Tibial nerve (tissue), 4 donors: Measurements from ENCODE around the gene ABLIM2. TPM values are rescaled to one million over a fixed set of nuclear protein-coding genes. Genes with fewer than 3 reads are reported as not detected.

ENCODE experiments used
- DNase-seq, 2 donors: peaks; one replicate each; pipeline ENCODE4 v3.0.0-alpha.2; 2019; ENCODE audit warnings: low spot score in 2 of 2
- H3K27ac ChIP-seq, 4 donors: fragments of 200-600 bp; sonication (generic) in 3 of 4; one replicate each; pipeline ENCODE4 v1.5.1; 2017 to 2019; ENCODE audit warnings: mild to moderate bottlenecking in 1 of 4
- H3K27me3 ChIP-seq, 2 donors: fragments of 200-600 bp; sonication (generic) in 1 of 2; one replicate each; pipeline versions ENCODE4 v1.5.1 to v1.6.0; 2017 to 2019
- H3K36me3 ChIP-seq, 3 donors: fragments of 200-600 bp; sonication (generic); one replicate each; pipeline ENCODE4 v1.5.1; 2018 to 2019
- H3K4me1 ChIP-seq, 4 donors: fragments of 200-600 bp; sonication (generic) in 3 of 4; one replicate each; pipeline ENCODE4 v1.5.1; 2017 to 2019
- H3K4me3 ChIP-seq, 4 donors: fragments of 200-600 bp; sonication (generic) in 3 of 4; one replicate each; pipeline ENCODE4 v1.5.1; 2017 to 2019; ENCODE audit warnings: mild to moderate bottlenecking in 1 of 4, moderate library complexity in 1 of 4
- H3K9me3 ChIP-seq, 4 donors: fragments of 200-600 bp; sonication (generic) in 3 of 4; one replicate each; pipeline ENCODE4 v1.5.1; 2017 to 2019
- EP300 ChIP-seq, 2 donors: sonication (generic); formaldehyde crosslinking; IDR thresholded peaks; one replicate each; pipeline ENCODE4 v1.6.1; 2017; ENCODE audit warnings: antibody characterized with exemption in 2 of 2, mild to moderate bottlenecking in 1 of 2
- POLR2A ChIP-seq, 2 donors: fragments of 450-650 bp; IDR thresholded peaks; one replicate each; pipeline ENCODE4 v1.6.1; 2017; ENCODE audit warnings: antibody characterized with exemption in 2 of 2, mild to moderate bottlenecking in 2 of 2, moderate library complexity in 2 of 2
- WGBS, 2 donors: methylation state at CpG; one replicate each; pipeline ENCODE4 v1.1.5; 2018; 5-methylcytosine and 5-hydroxymethylcytosine counted together
- total RNA-seq, 4 donors: library from RNA; depleted of rRNA; stranded (reverse); fragments of >200 nt; gene quantifications; one replicate each; pipeline ENCODE4 v1.1.0, GENCODE V29; 2016
- TF ChIP-seq, protein P1 (sequence below), 5 experiments: fragments of 200-600 bp in 3 of 5; fragments of 450-650 bp in 2 of 5; sonication (generic) in 3 of 5; IDR thresholded peaks; one replicate each; pipeline ENCODE4 v1.5.1; 2016 to 2019; ENCODE audit warnings: antibody characterized with exemption in 5 of 5, mild to moderate bottlenecking in 3 of 5, moderate library complexity in 2 of 5

The ABLIM2 gene
- total RNA-seq, 4 donors from 2014 or later: 29.1 to 125 (median 41.7) TPM

DNA sequence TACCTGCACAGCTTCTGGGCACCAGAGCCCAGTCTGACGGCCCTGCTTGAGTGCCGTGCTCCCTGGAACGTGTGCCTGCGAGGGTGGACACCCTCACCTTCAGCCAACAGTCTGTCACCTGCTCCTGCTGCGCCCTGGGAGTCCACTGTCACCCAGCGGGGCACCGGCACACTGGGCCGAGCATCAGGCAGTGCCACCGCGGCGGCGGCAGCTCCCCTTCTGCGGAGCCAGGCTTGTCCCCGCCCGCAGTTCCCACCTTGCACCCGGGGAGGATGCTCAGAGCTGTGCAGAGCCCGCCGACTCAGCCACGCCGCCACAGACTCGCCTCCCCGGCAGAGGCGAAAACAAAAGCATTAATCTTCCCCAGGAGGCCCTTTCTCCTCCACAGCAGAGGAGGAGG lies 86.8 kb downstream of the ABLIM2 start:
- no peak for DNase-seq
- no peak overlapping the region for H3K27ac ChIP-seq
- peaks cover 0 to 26% (median 0%) of the 10 kb centered on the region in 4 donors for H3K4me1 ChIP-seq
- WGBS, 2 donors: 46 to 52% methylated on average over 8 to 15 of the region's 23 CpGs
- no peaks in the 10 kb centered on the region for H3K9me3 ChIP-seq
- no peak overlapping the region for H3K4me3 ChIP-seq
- peaks cover 0 to 22% of the 10 kb centered on the region in 2 donors for H3K27me3 ChIP-seq
- TF ChIP-seq, protein P1, sequence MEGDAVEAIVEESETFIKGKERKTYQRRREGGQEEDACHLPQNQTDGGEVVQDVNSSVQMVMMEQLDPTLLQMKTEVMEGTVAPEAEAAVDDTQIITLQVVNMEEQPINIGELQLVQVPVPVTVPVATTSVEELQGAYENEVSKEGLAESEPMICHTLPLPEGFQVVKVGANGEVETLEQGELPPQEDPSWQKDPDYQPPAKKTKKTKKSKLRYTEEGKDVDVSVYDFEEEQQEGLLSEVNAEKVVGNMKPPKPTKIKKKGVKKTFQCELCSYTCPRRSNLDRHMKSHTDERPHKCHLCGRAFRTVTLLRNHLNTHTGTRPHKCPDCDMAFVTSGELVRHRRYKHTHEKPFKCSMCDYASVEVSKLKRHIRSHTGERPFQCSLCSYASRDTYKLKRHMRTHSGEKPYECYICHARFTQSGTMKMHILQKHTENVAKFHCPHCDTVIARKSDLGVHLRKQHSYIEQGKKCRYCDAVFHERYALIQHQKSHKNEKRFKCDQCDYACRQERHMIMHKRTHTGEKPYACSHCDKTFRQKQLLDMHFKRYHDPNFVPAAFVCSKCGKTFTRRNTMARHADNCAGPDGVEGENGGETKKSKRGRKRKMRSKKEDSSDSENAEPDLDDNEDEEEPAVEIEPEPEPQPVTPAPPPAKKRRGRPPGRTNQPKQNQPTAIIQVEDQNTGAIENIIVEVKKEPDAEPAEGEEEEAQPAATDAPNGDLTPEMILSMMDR (IDR thresholded peaks at IDR 0.05): no peak
- TF ChIP-seq POLR2A (IDR thresholded peaks at IDR 0.05) (no peak), EP300 (IDR thresholded peaks at IDR 0.05) (no peak)
- H3K36me3 ChIP-seq: peaks cover 0 to 15% (median 0%) of the 10 kb centered on the region in 3 donors

DNA sequence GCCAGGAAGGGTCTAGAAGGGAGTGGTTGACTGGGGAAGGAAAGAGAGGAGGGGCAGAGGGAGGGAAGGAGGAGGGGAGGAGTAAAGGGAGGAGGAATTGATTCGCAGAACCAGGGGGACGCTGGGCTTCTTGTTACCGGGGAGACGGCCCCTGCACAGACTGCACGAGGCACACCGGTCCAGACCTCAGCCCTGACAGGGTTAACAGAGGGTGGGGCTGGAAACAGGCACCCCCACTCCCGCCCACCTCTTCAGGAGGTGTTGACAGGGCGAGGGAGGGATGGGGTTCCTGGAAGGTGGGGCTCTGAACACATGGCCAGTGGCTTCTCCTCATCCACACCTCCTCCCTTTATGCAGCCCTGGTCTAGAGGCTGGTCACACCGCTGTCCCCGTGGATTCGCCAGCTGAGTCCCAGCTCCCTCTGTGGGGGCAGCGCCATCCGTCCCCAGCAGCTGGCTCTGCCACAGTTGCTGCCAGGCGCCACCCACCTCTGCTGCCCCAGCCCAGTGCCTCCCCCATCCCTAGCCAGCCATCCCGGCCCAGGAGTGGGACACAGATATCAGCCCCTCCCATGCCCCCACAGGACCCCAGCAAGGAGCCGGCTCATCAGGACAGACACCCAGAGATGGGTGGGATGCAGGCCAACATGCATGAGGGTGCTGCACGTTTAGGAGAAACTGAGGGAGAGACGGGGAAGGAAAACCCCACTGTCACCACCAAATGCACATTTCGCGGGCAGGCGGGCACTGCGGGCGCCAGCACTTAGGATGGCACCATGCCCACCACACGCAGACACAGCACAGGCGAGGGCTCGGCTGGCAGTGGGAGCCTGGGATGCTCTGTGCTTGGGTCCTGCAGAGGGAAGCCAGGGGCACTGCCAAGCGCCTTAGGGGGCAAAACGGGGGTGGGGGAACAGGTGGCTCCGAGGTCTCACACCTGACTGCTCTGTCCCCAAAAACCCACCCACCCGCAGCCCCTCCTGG lies 87.6 kb downstream of the ABLIM2 start:
- H3K4me3 ChIP-seq: no peak overlapping the region
- H3K27ac ChIP-seq: peak overlapping the region in 1 of 4 donors; percentile 10
- TF ChIP-seq EP300 (IDR thresholded peaks at IDR 0.05): no peak
- no peak for TF ChIP-seq POLR2A (IDR thresholded peaks at IDR 0.05)
- TF ChIP-seq, protein P1 (IDR thresholded peaks at IDR 0.05): no peak
- peaks cover 0 to 22% of the 10 kb centered on the region in 2 donors for H3K27me3 ChIP-seq
- peaks cover 0 to 15% (median 0%) of the 10 kb centered on the region in 3 donors for H3K36me3 ChIP-seq
- DNase-seq: no peak
- peaks cover 0 to 26% (median 0%) of the 10 kb centered on the region in 4 donors for H3K4me1 ChIP-seq
- H3K9me3 ChIP-seq: no peaks in the 10 kb centered on the region
- WGBS, 2 donors: 25 to 50% methylated on average over 14 to 27 of the region's 30 CpGs

DNA sequence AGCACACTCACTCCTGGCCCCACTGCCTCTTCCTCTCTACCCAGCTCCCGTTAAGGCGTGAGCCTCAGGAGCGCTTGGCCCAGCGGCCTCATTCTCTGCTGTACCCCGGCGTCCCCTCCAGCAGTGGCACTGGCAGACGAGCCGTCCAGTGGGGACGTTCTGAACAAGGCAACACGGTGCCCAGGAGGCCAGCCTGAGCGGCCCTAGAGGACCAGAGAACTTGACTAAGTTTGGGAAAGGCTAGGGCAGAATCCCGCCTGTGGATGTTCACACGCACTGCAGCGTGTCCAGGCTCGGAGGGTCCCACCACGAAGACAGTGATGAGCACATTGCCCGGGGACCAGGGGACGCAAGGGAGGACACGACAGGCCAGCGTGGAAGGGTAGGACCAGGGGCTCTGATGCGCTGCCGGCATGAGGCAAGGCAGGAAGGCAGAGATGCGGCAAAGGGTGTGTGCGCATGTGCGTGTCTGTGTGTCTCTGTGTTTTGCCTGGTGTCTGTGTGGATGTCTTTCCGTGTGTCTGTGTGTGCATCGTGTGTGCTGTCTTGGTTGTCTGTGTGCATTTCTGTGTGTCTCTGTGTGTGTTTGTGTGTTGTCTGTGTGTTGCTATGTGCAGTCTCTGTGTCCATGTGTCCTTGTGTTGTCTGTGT lies 89.4 kb downstream of the ABLIM2 start:
- WGBS, 2 donors: 81 to 88% methylated on average over 27 of the region's 27 CpGs
- DNase-seq: no peak
- Histone ChIP-seq H3K27me3 (peaks cover 0 to 22% of the 10 kb centered on the region in 2 donors), H3K36me3 (peaks cover 0 to 17% (median 0%) of the 10 kb centered on the region in 3 donors), H3K9me3 (peaks cover 0 to 10% (median 0%) of the 10 kb centered on the region in 4 donors), H3K4me1 (peaks cover 0 to 26% (median 0%) of the 10 kb centered on the region in 4 donors), H3K4me3 (no peak overlapping the region), H3K27ac (peak overlapping the region in 1 of 4 donors; percentile 51)
- TF ChIP-seq POLR2A (IDR thresholded peaks at IDR 0.05) (no peak), EP300 (IDR thresholded peaks at IDR 0.05) (no peak)
- TF ChIP-seq, protein P1 (IDR thresholded peaks at IDR 0.05): no peak

DNA sequence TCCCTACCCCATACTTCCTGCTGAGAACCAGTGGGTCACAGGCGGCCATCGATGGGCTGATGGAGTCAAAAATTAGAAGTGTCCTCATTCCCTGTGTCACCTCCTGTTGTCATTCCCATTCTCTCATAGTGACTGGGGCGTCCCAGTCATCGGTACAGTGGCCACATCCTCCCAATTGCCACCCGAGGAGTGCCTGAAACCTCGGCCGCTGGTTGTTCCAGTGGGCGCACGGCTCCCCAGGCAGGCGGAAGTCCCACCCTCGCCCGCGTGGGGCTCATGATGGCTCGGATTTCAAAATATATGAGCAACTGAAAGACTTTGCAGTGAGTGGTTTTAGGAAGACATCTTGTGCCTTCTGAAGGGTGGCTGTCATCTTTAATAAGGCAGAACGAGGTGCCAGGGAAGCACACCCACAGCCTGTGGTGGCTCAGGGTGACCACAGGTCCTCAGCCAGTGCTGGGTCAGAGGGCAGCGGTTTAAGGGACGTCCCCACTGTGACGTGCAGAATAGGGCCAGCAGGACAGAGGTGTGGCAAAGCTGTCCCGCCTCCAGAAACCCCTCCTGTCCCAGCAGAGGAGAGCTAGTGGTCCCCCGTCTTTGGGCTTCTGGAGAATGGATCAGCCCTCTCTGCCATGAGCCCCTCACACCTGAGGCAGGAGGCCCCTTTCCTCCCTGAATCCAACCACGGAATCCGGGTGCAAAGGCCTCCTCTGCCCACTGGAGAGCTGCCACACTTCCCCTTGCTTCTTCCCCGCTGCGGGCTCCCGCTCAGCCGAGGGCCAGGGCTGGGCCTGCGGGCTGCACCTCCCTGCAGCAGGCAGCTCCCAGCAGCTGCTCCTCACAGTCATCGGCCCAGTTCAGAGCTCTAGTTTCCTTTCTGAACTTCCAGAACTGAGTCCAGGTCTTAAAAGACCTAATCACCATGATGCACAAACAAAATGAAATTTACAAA lies 90.4 kb downstream of the ABLIM2 start:
- no peak for TF ChIP-seq POLR2A (IDR thresholded peaks at IDR 0.05)
- TF ChIP-seq, protein P1 (IDR thresholded peaks at IDR 0.05): no peak
- no peak for TF ChIP-seq EP300 (IDR thresholded peaks at IDR 0.05)
- Histone ChIP-seq H3K4me3 (no peak overlapping the region), H3K27ac (peak overlapping the region in 2 of 4 donors; percentile 43 to 51), H3K27me3 (peaks cover 0 to 22% of the 10 kb centered on the region in 2 donors), H3K4me1 (peaks cover 0 to 26% (median 0%) of the 10 kb centered on the region in 4 donors), H3K9me3 (peaks cover 0 to 20% (median 0%) of the 10 kb centered on the region in 4 donors), H3K36me3 (peaks cover 0 to 20% (median 0%) of the 10 kb centered on the region in 3 donors)
- DNase-seq: no peak
- WGBS, 2 donors: 76 to 81% methylated on average over 27 to 28 of the region's 28 CpGs
